K562 (cell line): Measurements from ENCODE around the gene PLCD1.

Experiments
- CBX2 ChIP-seq: fragments of 200-600 bp; sonication (generic); IDR thresholded peaks from one replicate; pipeline ENCODE4 v1.6.1; 2012; ENCODE audit warnings: mild to moderate bottlenecking, low read length, inconsistent platforms; ENCODE audit not compliant: insufficient read depth, poor library complexity, severe bottlenecking
- CREM ChIP-seq: IDR thresholded peaks from 2 replicates; pipeline ENCODE4 v1.6.1; 2014; ENCODE audit warnings: antibody characterized with exemption, low read depth
- NCOA1 ChIP-seq: fragments of 450-650 bp; IDR thresholded peaks from 2 replicates; pipeline ENCODE4 v1.6.1; 2016; ENCODE audit warnings: low read depth
- TARDBP ChIP-seq: fragments of 450-650 bp; IDR thresholded peaks from 2 replicates; pipeline ENCODE4 v1.6.1; 2016
- TF ChIP-seq, protein P1 (sequence below): fragments of 450-650 bp; formaldehyde crosslinking; IDR thresholded peaks from 2 replicates; pipeline ENCODE4 v1.4.0; 2022; ENCODE audit warnings: missing genetic modification characterization

DNA sequence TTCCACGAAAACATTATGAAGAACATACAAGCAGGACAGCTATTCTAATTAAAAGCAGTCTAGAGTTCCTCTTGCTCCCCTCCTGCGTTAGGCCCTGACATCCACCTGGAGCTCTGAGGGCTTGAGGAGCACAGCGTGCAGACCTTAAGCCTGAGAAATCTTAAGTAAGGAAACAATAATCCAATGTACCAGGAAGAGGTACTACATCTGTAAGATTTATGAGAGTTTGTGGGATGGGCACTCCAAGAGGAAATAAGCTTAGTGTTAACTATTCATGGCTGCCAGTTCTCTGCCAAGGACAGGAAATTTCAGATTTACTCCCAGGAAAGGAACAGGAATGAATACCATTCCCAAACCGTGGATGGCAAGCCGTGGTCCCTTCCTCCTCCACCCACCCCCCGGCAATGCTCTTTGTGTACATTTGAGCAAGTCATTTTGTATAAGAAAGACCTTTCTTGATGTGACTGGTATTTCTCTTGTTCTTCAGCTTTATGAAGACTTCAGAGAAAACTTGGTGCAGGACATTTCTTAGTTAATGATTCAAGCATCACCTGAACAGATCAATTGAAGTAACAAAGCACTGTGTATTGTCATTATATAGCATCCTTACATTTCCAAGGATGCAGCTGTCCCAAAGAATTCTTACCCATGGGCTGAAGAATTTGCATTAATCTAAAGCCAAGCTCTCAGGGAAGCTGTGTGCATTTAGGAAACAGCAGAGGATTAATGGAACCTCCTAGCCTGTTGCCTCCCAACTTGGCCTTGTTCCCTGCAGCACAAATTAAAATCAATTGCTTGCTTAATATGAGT is 67.6 kb downstream of the PLCD1 start:
- no peak for TF ChIP-seq NCOA1
- TF ChIP-seq CBX2 = no peak
- TF ChIP-seq, protein P1, sequence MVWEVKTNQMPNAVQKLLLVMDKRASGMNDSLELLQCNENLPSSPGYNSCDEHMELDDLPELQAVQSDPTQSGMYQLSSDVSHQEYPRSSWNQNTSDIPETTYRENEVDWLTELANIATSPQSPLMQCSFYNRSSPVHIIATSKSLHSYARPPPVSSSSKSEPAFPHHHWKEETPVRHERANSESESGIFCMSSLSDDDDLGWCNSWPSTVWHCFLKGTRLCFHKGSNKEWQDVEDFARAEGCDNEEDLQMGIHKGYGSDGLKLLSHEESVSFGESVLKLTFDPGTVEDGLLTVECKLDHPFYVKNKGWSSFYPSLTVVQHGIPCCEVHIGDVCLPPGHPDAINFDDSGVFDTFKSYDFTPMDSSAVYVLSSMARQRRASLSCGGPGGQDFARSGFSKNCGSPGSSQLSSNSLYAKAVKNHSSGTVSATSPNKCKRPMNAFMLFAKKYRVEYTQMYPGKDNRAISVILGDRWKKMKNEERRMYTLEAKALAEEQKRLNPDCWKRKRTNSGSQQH (CRISPR knock-in tag) = no peak
- no peak for TF ChIP-seq CREM
- no peak for TF ChIP-seq TARDBP
